Measurements from ENCODE around the gene FAU.

The FAU gene

DNA sequence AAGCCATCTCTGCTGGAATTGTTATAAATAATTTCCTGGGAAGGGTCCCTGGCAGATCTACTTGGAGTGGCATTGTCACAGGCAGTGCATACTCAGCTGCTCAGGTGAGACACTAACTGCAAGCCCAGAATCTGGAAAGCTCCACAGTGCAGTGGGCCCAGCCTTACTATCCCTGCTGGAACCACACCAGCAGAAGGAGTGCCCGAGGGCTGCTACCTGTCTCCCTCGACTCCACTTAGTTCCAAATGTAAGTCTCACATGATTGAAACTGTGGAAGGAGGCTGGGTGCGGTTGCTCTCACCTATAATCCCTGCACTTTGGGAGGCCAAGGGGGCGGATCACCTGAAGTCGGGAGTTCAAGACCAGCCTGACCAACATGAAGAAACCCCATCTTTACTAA lies 26.7 kb upstream of the FAU start:
- Histone ChIP-seq H3K4me3 (ENCODE audit: insufficient read depth in 1 of 2, low read depth in 1 of 2, low read length in 2 of 2) (no peak overlapping the region), H4K91ac (ENCODE audit: low read length) (no peak overlapping the region), H4K8ac (ENCODE audit: low read length) (no peak overlapping the region), H3K4ac (ENCODE audit: low read depth in 1 of 2, low read length in 2 of 2) (no peak overlapping the region), H3K9ac (ENCODE audit: low read length) (no peak overlapping the region), H2BK12ac (ENCODE audit: low read length in 2 of 2) (no peak overlapping the region), H3K9me3 (ENCODE audit: control insufficient read depth, low read length) (peaks cover 5% of the 10 kb centered on the region), H3K18ac (ENCODE audit: low read depth in 1 of 2, low read length in 2 of 2) (no peak overlapping the region), H2BK120ac (ENCODE audit: low read depth, low read length) (no peak overlapping the region), H3K79me1 (replicated peaks; ENCODE audit: low read length, poor library complexity, severe bottlenecking) (no peaks in the 10 kb centered on the region), H2AK5ac (ENCODE audit: low read length, severe bottlenecking) (no peak overlapping the region), H3K23ac (ENCODE audit: low read length in 2 of 2) (no peak overlapping the region), H2BK15ac (ENCODE audit: low read depth, poor library complexity, severe bottlenecking) (no peak overlapping the region), H3K27me3 (ENCODE audit: control insufficient read depth in 1 of 2, insufficient read depth in 1 of 2, low read length in 2 of 2) (peaks cover 0 to 4% of the 10 kb centered on the region in 2 experiments), H3K4me2 (ENCODE audit: low read length, poor library complexity, severe bottlenecking) (no peak overlapping the region), H3K4me1 (ENCODE audit: control insufficient read depth, insufficient read depth, low read depth, low read length) (peaks cover 9% of the 10 kb centered on the region), H2BK5ac (ENCODE audit: low read depth, low read length, poor library complexity, severe bottlenecking) (no peak overlapping the region), H3K27ac (ENCODE audit: low read length, poor library complexity, severe bottlenecking) (no peak overlapping the region), H3K36me3 (ENCODE audit: control insufficient read depth in 1 of 2, insufficient read depth in 2 of 2, low read depth in 1 of 2, low read length in 2 of 2) (no peaks in the 10 kb centered on the region), H3K14ac (ENCODE audit: low read length in 2 of 2) (no peak overlapping the region), H2AFZ (ENCODE audit: low read depth, low read length) (no peak overlapping the region)
- no peak for DNase-seq
- WGBS: 90% methylated on average over 5 of the region's 5 CpGs

- Histone ChIP-seq H3K4ac (ENCODE audit: low read depth in 1 of 2, low read length in 2 of 2) (no peak overlapping the region), H3K9ac (ENCODE audit: low read length) (no peak overlapping the region), H2BK120ac (ENCODE audit: low read depth, low read length) (no peak overlapping the region), H3K14ac (ENCODE audit: low read length in 2 of 2) (no peak overlapping the region), H3K27ac (ENCODE audit: low read length, poor library complexity, severe bottlenecking) (no peak overlapping the region), H4K8ac (ENCODE audit: low read length) (no peak overlapping the region), H3K4me3 (ENCODE audit: insufficient read depth in 1 of 2, low read depth in 1 of 2, low read length in 2 of 2) (no peak overlapping the region), H3K18ac (ENCODE audit: low read depth in 1 of 2, low read length in 2 of 2) (no peak overlapping the region), H2BK5ac (ENCODE audit: low read depth, low read length, poor library complexity, severe bottlenecking) (no peak overlapping the region), H2AFZ (ENCODE audit: low read depth, low read length) (no peak overlapping the region), H3K4me1 (ENCODE audit: control insufficient read depth, insufficient read depth, low read depth, low read length) (peaks cover 9% of the 10 kb centered on the region), H2AK5ac (ENCODE audit: low read length, severe bottlenecking) (no peak overlapping the region), H3K79me1 (replicated peaks; ENCODE audit: low read length, poor library complexity, severe bottlenecking) (no peaks in the 10 kb centered on the region), H3K36me3 (ENCODE audit: control insufficient read depth in 1 of 2, insufficient read depth in 2 of 2, low read depth in 1 of 2, low read length in 2 of 2) (no peaks in the 10 kb centered on the region), H2BK15ac (ENCODE audit: low read depth, poor library complexity, severe bottlenecking) (no peak overlapping the region), H3K27me3 (ENCODE audit: control insufficient read depth in 1 of 2, insufficient read depth in 1 of 2, low read length in 2 of 2) (peaks cover 0 to 4% of the 10 kb centered on the region in 2 experiments), H3K9me3 (ENCODE audit: control insufficient read depth, low read length) (peaks cover 5% of the 10 kb centered on the region), H2BK12ac (ENCODE audit: low read length in 2 of 2) (no peak overlapping the region), H3K23ac (ENCODE audit: low read length in 2 of 2) (no peak overlapping the region), H4K91ac (ENCODE audit: low read length) (no peak overlapping the region), H3K4me2 (ENCODE audit: low read length, poor library complexity, severe bottlenecking) (no peak overlapping the region)
- DNase-seq: no peak
- no CpG with 5 or more reads among the region's 2 CpGs for WGBS
Observed at GRCh38 chr11:65147352-65148075, 25.6 kb upstream of the FAU start.

GRCh38 chr11:65141896-65142494 lies 20.1 kb upstream of the FAU start:
- H3K4ac ChIP-seq (ENCODE audit: low read depth in 1 of 2, low read length in 2 of 2): no peak overlapping the region
- no peak overlapping the region for H2BK5ac ChIP-seq (ENCODE audit: low read depth, low read length, poor library complexity, severe bottlenecking)
- no peak overlapping the region for H2BK15ac ChIP-seq (ENCODE audit: low read depth, poor library complexity, severe bottlenecking)
- no peak overlapping the region for H2AFZ ChIP-seq (ENCODE audit: low read depth, low read length)
- H3K27me3 ChIP-seq (ENCODE audit: control insufficient read depth in 1 of 2, insufficient read depth in 1 of 2, low read length in 2 of 2): peaks cover 5 to 8% of the 10 kb centered on the region in 2 experiments
- 81% methylated on average over 6 of the region's 7 CpGs for WGBS
- H3K14ac ChIP-seq (ENCODE audit: low read length in 2 of 2): no peak overlapping the region
- H3K9ac ChIP-seq (ENCODE audit: low read length): no peak overlapping the region
- H4K8ac ChIP-seq (ENCODE audit: low read length): no peak overlapping the region
- H3K79me1 ChIP-seq (replicated peaks; ENCODE audit: low read length, poor library complexity, severe bottlenecking): no peaks in the 10 kb centered on the region
- H2BK12ac ChIP-seq (ENCODE audit: low read length in 2 of 2): no peak overlapping the region
- H3K36me3 ChIP-seq (ENCODE audit: control insufficient read depth in 1 of 2, insufficient read depth in 2 of 2, low read depth in 1 of 2, low read length in 2 of 2): no peaks in the 10 kb centered on the region
- peaks cover 1% of the 10 kb centered on the region for H3K4me1 ChIP-seq (ENCODE audit: control insufficient read depth, insufficient read depth, low read depth, low read length)
- no peak overlapping the region for H3K18ac ChIP-seq (ENCODE audit: low read depth in 1 of 2, low read length in 2 of 2)
- H3K27ac ChIP-seq (ENCODE audit: low read length, poor library complexity, severe bottlenecking): no peak overlapping the region
- no peak overlapping the region for H3K4me2 ChIP-seq (ENCODE audit: low read length, poor library complexity, severe bottlenecking)
- peaks cover under 1% of the 10 kb centered on the region for H3K9me3 ChIP-seq (ENCODE audit: control insufficient read depth, low read length)
- no peak overlapping the region for H3K4me3 ChIP-seq (ENCODE audit: insufficient read depth in 1 of 2, low read depth in 1 of 2, low read length in 2 of 2)
- H3K23ac ChIP-seq (ENCODE audit: low read length in 2 of 2): no peak overlapping the region
- no peak overlapping the region for H2AK5ac ChIP-seq (ENCODE audit: low read length, severe bottlenecking)
- DNase-seq: peak; percentile 18
- no peak overlapping the region for H4K91ac ChIP-seq (ENCODE audit: low read length)
- H2BK120ac ChIP-seq (ENCODE audit: low read depth, low read length): no peak overlapping the region

GRCh38 chr11:65136515-65137096 lies 14.7 kb upstream of the FAU start:
- Histone ChIP-seq H4K8ac (ENCODE audit: low read length) (no peak overlapping the region), H3K9ac (ENCODE audit: low read length) (no peak overlapping the region), H3K27me3 (ENCODE audit: control insufficient read depth in 1 of 2, insufficient read depth in 1 of 2, low read length in 2 of 2) (peaks cover 0 to 5% of the 10 kb centered on the region in 2 experiments), H3K4me2 (ENCODE audit: low read length, poor library complexity, severe bottlenecking) (no peak overlapping the region), H3K27ac (ENCODE audit: low read length, poor library complexity, severe bottlenecking) (no peak overlapping the region), H2BK5ac (ENCODE audit: low read depth, low read length, poor library complexity, severe bottlenecking) (no peak overlapping the region), H3K79me1 (replicated peaks; ENCODE audit: low read length, poor library complexity, severe bottlenecking) (peaks cover 8% of the 10 kb centered on the region), H3K14ac (ENCODE audit: low read length in 2 of 2) (no peak overlapping the region), H2AK5ac (ENCODE audit: low read length, severe bottlenecking) (no peak overlapping the region), H3K4me1 (ENCODE audit: control insufficient read depth, insufficient read depth, low read depth, low read length) (peaks cover 23% of the 10 kb centered on the region), H2BK15ac (ENCODE audit: low read depth, poor library complexity, severe bottlenecking) (no peak overlapping the region), H2BK120ac (ENCODE audit: low read depth, low read length) (no peak overlapping the region), H3K36me3 (ENCODE audit: control insufficient read depth in 1 of 2, insufficient read depth in 2 of 2, low read depth in 1 of 2, low read length in 2 of 2) (peaks cover 12 to 15% of the 10 kb centered on the region in 2 experiments), H2AFZ (ENCODE audit: low read depth, low read length) (no peak overlapping the region), H3K9me3 (ENCODE audit: control insufficient read depth, low read length) (no peaks in the 10 kb centered on the region), H3K23ac (ENCODE audit: low read length in 2 of 2) (no peak overlapping the region), H3K18ac (ENCODE audit: low read depth in 1 of 2, low read length in 2 of 2) (no peak overlapping the region), H2BK12ac (ENCODE audit: low read length in 2 of 2) (peak overlapping the region in 1 of 2 experiments; percentile 35), H4K91ac (ENCODE audit: low read length) (no peak overlapping the region), H3K4me3 (ENCODE audit: insufficient read depth in 1 of 2, low read depth in 1 of 2, low read length in 2 of 2) (no peak overlapping the region), H3K4ac (ENCODE audit: low read depth in 1 of 2, low read length in 2 of 2) (no peak overlapping the region)
- WGBS: 86% methylated on average over 15 of the region's 15 CpGs
- DNase-seq: no peak
